Prostate gland (tissue), 2 donors: Measurements from ENCODE around the gene NDUFA13.

ENCODE experiments used
- POLR2A ChIP-seq: fragments of 450-650 bp; IDR thresholded peaks from one replicate; pipeline ENCODE4 v1.6.1; 2016; ENCODE audit warnings: antibody characterized with exemption, mild to moderate bottlenecking
- POLR2AphosphoS5 ChIP-seq: sonication (generic); formaldehyde crosslinking; IDR thresholded peaks from one replicate; pipeline ENCODE4 v1.6.1; 2017; ENCODE audit warnings: antibody characterized with exemption
- TF ChIP-seq, protein P1 (sequence below), 4 experiments: fragments of 200-600 bp in 2 of 4; fragments of 450-650 bp in 2 of 4; sonication (generic) in 2 of 4; IDR thresholded peaks; 1 replicate in 3 of 4; 2 replicates in 1 of 4; pipeline ENCODE4 v1.5.1; 2016 to 2019; ENCODE audit warnings: antibody characterized with exemption in 4 of 4, mild to moderate bottlenecking in 2 of 4, moderate library complexity in 2 of 4

DNA sequence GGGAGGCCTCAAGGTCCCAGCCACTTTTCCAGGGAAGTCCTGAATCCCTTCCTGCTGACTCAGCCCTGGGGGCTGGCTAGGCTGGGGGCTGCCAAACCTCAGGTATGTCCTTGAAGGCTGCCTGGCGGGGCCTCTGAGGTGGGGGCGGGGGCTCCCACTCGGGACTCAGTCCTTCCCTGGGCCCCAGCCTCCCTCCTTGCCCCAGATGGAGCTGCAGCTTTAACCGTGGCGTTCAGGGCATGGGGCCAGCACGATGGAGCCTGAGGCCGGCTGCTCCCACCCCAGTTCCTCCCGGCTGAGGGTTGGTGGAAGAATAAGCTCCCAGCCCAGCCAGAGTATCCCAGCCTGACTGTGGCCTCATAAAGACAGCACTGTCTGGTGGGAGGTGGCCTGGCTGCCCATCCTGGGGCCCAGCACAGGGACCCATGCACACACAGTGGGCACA lies 34.5 kb downstream of the NDUFA13 start:
- TF ChIP-seq POLR2A, result no peak
- TF ChIP-seq, protein P1, sequence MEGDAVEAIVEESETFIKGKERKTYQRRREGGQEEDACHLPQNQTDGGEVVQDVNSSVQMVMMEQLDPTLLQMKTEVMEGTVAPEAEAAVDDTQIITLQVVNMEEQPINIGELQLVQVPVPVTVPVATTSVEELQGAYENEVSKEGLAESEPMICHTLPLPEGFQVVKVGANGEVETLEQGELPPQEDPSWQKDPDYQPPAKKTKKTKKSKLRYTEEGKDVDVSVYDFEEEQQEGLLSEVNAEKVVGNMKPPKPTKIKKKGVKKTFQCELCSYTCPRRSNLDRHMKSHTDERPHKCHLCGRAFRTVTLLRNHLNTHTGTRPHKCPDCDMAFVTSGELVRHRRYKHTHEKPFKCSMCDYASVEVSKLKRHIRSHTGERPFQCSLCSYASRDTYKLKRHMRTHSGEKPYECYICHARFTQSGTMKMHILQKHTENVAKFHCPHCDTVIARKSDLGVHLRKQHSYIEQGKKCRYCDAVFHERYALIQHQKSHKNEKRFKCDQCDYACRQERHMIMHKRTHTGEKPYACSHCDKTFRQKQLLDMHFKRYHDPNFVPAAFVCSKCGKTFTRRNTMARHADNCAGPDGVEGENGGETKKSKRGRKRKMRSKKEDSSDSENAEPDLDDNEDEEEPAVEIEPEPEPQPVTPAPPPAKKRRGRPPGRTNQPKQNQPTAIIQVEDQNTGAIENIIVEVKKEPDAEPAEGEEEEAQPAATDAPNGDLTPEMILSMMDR (IDR thresholded peaks at IDR 0.05), result no peak
- TF ChIP-seq POLR2AphosphoS5, result no peak
